MM.1S (cell line): ENCODE measurements around the gene ATP13A3.

Source experiments
- CTCF ChIP-seq: fragments of 300-600 bp; sonication (generic); IDR thresholded peaks from 2 replicates; pipeline ENCODE4 v1.5.1; 2016; ENCODE audit warnings: antibody characterized with exemption, low read length, mixed read lengths
- EZH2phosphoT487 ChIP-seq: fragments of 300-600 bp; sonication (generic); IDR thresholded peaks from 2 replicates; pipeline ENCODE4 v1.6.1; 2018; ENCODE audit warnings: antibody characterized with exemption, low read length

GRCh38 chr3:194424373-194424772 is 62.4 kb downstream of the ATP13A3 start:
- no peak for TF ChIP-seq CTCF
- TF ChIP-seq EZH2phosphoT487: no peak
